COLO829 (cell line): ENCODE measurements around the gene RHEBL1.
A peak's percentile ranks its signal among the peaks of the same experiment; 100 is the strongest.

Source experiments
- DNase-seq: peaks from one replicate; pipeline ENCODE4 v3.0.0; 2012; ENCODE audit warnings: low spot score

RHEBL1 gene

GRCh38 chr12:49019443-49020324 is 50.1 kb downstream of the RHEBL1 start:
- DNase-seq, result peak; percentile 36

- no peak for DNase-seq
Observed at GRCh38 chr12:49019120-49019430, 50.7 kb downstream of the RHEBL1 start.

- peak; percentile 99 for DNase-seq
Observed at GRCh38 chr12:49018261-49019119, 51.3 kb downstream of the RHEBL1 start, which contains the start of gene PRKAG1. TSS of gene PRKAG1 (minus strand) at chr12:49018776. CDS start at chr12:49018740, 36 bp downstream.

GRCh38 chr12:49017891-49018260 is 51.9 kb downstream of the RHEBL1 start:
- peak; percentile 48 for DNase-seq

GRCh38 chr12:49015196-49015595 is 54.6 kb downstream of the RHEBL1 start:
- no peak for DNase-seq
